ENCODE data around the gene SLC2A6. TPM values are rescaled to one million over a fixed set of nuclear protein-coding genes. Genes with fewer than 3 reads are reported as not detected.
A peak's percentile ranks its signal among the peaks of the same experiment; 100 is the strongest.

The SLC2A6 gene
- total and polyA plus RNA-seq, 11 donors, result 1.8 to 10.4 (median 3.2) TPM

DNA sequence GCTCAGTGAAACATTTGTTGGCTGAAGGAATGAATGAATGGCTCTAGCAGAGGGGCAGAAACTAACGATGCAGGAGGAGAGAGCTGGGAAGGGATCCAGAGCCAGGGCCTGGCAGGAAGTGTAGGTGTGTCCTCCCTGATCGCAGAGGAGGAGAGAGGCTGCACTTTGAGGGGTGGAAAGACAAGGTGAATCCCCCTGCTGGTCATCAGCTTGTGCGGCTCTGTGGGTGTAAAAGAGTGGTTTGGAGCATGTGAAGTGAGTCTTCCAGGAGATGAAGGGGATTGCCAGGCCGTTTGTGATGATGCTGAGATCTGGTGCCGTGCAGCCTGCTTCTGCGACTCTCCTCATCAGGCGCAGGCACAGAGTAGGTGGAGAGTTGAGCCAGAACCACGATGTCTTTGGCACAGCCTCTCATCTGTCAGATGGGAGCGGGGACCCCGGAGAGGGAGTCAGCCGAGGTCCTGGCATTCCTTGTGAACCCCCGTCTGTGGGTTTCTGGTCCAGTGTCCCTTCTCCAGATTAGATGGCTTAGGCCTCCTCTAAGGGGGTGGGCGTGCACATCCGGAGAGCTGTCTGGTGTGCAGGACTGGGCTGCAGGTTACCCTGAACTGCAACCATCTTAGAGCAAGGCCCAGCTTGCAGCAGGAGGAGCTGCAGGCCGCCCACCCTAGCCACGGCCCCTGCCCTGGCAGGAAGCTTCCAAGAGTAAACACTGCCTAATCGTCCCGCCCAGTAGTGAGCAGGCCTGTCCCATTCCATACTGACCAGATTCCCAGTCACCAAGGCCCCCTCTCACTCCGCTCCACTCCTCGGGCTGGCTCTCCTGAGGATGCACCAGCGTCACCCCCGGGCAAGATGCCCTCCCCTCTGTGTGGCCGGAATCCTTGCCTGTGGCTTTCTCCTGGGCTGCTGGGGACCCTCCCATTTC is 57.0 kb downstream of the SLC2A6 start, which contains the start of gene ADAMTS13:
TSS of gene ADAMTS13 (plus strand) at position 753 of the 928 bp plus-strand sequence. CDS start at position 830, 77 bp downstream.
- peaks cover 0 to 18% (median 6%) of the 10 kb centered on the region in 9 donors for H3K27me3 ChIP-seq
- H3K27ac ChIP-seq, result no peak within 1 kb of the TSS
- H3K4me1 ChIP-seq, result peaks cover 2 to 13% (median 5%) of the 10 kb centered on the region in 12 donors
- DNase-seq (peak in 1 of 5 donors; percentile 15), ATAC-seq (no peak)
- H3K9me3 ChIP-seq, result no peaks in the 10 kb centered on the region
- TF ChIP-seq POLR2A (IDR thresholded peaks at IDR 0.05), result no peak
- TF ChIP-seq, protein P1, sequence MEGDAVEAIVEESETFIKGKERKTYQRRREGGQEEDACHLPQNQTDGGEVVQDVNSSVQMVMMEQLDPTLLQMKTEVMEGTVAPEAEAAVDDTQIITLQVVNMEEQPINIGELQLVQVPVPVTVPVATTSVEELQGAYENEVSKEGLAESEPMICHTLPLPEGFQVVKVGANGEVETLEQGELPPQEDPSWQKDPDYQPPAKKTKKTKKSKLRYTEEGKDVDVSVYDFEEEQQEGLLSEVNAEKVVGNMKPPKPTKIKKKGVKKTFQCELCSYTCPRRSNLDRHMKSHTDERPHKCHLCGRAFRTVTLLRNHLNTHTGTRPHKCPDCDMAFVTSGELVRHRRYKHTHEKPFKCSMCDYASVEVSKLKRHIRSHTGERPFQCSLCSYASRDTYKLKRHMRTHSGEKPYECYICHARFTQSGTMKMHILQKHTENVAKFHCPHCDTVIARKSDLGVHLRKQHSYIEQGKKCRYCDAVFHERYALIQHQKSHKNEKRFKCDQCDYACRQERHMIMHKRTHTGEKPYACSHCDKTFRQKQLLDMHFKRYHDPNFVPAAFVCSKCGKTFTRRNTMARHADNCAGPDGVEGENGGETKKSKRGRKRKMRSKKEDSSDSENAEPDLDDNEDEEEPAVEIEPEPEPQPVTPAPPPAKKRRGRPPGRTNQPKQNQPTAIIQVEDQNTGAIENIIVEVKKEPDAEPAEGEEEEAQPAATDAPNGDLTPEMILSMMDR (IDR thresholded peaks at IDR 0.05), result no peak
- intact Hi-C loops (cut with DNase I), result loop anchor here in 1 of 10 donors (5.0 kb wide), 1 partner anchor 65 kb away; no protein-coding TSS in a partner anchor
- WGBS, 4 donors, result 60 to 64% (median 62%) methylated on average over 19 to 23 of the region's 23 CpGs
- H3K4me3 ChIP-seq, result no peak within 1 kb of the TSS
- H3K36me3 ChIP-seq, result no peaks in the 10 kb centered on the region

Other genes starting within 250 kb of the SLC2A6 start
- 1 to 10 TPM in 8 of 9 donors, under 1 TPM in 1; 0.91 to 3.5 (median 2.1) TPM for gene ABO, start 203.9 kb downstream of the SLC2A6 start, total RNA-seq
- gene ABO, start 203.9 kb downstream of the SLC2A6 start, polyA plus RNA-seq, result 1 to 10 TPM in 1 of 2 donors, under 1 TPM in 1; 0.43 to 1.9 TPM
- 10 to 100 TPM in 6 of 9 donors, 1 to 10 TPM in 3; 9.2 to 16.0 (median 11.1) TPM for gene SURF6, start 142.9 kb downstream of the SLC2A6 start, total RNA-seq
- gene SURF6, start 142.9 kb downstream of the SLC2A6 start, polyA plus RNA-seq, result 10 to 100 TPM; 12.3 to 19.6 TPM
- gene MED22, start 131.0 kb downstream of the SLC2A6 start, total RNA-seq, result 10 to 100 TPM; 15.5 to 33.8 (median 19.5) TPM
- 10 to 100 TPM; 12.3 to 30.7 TPM for gene MED22, start 131.0 kb downstream of the SLC2A6 start, polyA plus RNA-seq
- 1,000 to 10,000 TPM in 4 of 9 donors, 100 to 1,000 TPM in 5; 845 to 1,270 (median 964) TPM for gene RPL7A, start 130.9 kb downstream of the SLC2A6 start, total RNA-seq
- 1,000 to 10,000 TPM; 1,266 to 2,727 TPM for gene RPL7A, start 130.9 kb downstream of the SLC2A6 start, polyA plus RNA-seq
- 10 to 100 TPM; 36.8 to 58.1 (median 50.9) TPM for gene SURF1, start 122.6 kb downstream of the SLC2A6 start, total RNA-seq
- gene SURF1, start 122.6 kb downstream of the SLC2A6 start, polyA plus RNA-seq, result 100 to 1,000 TPM in 1 of 2 donors, 10 to 100 TPM in 1; 70.8 to 104 TPM
- 10 to 100 TPM; 10.0 to 24.8 (median 13.6) TPM for gene SURF2, start 122.5 kb downstream of the SLC2A6 start, total RNA-seq
- 10 to 100 TPM; 31.1 to 41.1 TPM for gene SURF2, start 122.5 kb downstream of the SLC2A6 start, polyA plus RNA-seq
- 100 to 1,000 TPM in 2 of 9 donors, 10 to 100 TPM in 7; 53.8 to 106 (median 77.8) TPM for gene SURF4, start 103.0 kb downstream of the SLC2A6 start, total RNA-seq
- gene SURF4, start 103.0 kb downstream of the SLC2A6 start, polyA plus RNA-seq, result 100 to 1,000 TPM in 1 of 2 donors, 10 to 100 TPM in 1; 31.2 to 185 TPM
- under 1 TPM in 7 of 9 donors, not detected in 2; 0.40 to 0.91 (median 0.52) TPM for gene STKLD1, start 102.7 kb downstream of the SLC2A6 start, total RNA-seq
- under 1 TPM; 0.25 to 0.46 TPM for gene STKLD1, start 102.7 kb downstream of the SLC2A6 start, polyA plus RNA-seq
- gene REXO4, start 61.1 kb downstream of the SLC2A6 start, total RNA-seq, result 10 to 100 TPM in 8 of 9 donors, 1 to 10 TPM in 1; 9.6 to 21.5 (median 13.7) TPM
- gene REXO4, start 61.1 kb downstream of the SLC2A6 start, polyA plus RNA-seq, result 10 to 100 TPM; 10.7 to 30.6 TPM
- 1 to 10 TPM; 1.0 to 3.7 (median 2.7) TPM for gene ADAMTS13, start 56.7 kb downstream of the SLC2A6 start, total RNA-seq
- 1 to 10 TPM in 1 of 2 donors, under 1 TPM in 1; 0.64 to 5.8 TPM for gene ADAMTS13, start 56.7 kb downstream of the SLC2A6 start, polyA plus RNA-seq
- 10 to 100 TPM in 7 of 9 donors, 1 to 10 TPM in 2; 8.0 to 15.3 (median 11.6) TPM for gene CACFD1, start 19.1 kb downstream of the SLC2A6 start, total RNA-seq
- gene CACFD1, start 19.1 kb downstream of the SLC2A6 start, polyA plus RNA-seq, result 10 to 100 TPM; 10.9 to 21.9 TPM
- gene MYMK, start 45.9 kb upstream of the SLC2A6 start, total RNA-seq, result not detected
- not detected for gene MYMK, start 45.9 kb upstream of the SLC2A6 start, polyA plus RNA-seq
- gene ADAMTSL2, start 55.6 kb upstream of the SLC2A6 start, total RNA-seq, result 1 to 10 TPM; 2.3 to 5.1 (median 4.2) TPM
- 1 to 10 TPM; 2.3 to 3.5 TPM for gene ADAMTSL2, start 55.6 kb upstream of the SLC2A6 start, polyA plus RNA-seq
- gene FAM163B, start 130.3 kb upstream of the SLC2A6 start, total RNA-seq, result not detected
- gene FAM163B, start 130.3 kb upstream of the SLC2A6 start, polyA plus RNA-seq, result under 1 TPM in 1 of 2 donors, not detected in 1; 0.08 TPM
- under 1 TPM in 2 of 9 donors, not detected in 7; 0.06 to 0.08 TPM for gene DBH, start 157.3 kb upstream of the SLC2A6 start, total RNA-seq
- gene DBH, start 157.3 kb upstream of the SLC2A6 start, polyA plus RNA-seq, result not detected

Measured in heart left ventricle (tissue), 16 donors.